ENCODE results near the gene SMIM26. TPM values are rescaled to one million over a fixed set of nuclear protein-coding genes. Genes with fewer than 3 reads are reported as not detected.
A peak's percentile ranks its signal among the peaks of the same experiment; 100 is the strongest.

The SMIM26 gene
- polyA plus RNA-seq, 1 donor = 76.0 TPM

DNA sequence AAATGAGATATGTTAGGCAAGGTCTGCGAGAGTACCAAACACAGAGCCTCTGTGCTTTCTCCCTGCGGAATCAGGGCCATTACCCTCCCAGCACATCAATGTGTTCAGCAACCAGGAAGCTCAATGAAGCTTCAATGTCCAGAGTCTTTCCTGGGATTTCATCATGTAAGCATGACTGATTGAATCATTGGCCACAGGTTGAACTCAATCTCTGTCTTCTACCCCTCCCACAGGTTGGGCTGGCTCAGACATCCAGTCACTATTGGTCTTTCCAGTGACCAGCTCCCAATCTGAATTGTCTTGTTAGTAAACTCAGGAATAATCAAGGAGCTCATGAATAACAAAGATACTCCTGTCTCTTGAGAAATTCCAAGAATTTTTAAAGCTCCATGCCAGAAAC is 17.9 kb downstream of the SMIM26 start:
- no peak for DNase-seq

DNA sequence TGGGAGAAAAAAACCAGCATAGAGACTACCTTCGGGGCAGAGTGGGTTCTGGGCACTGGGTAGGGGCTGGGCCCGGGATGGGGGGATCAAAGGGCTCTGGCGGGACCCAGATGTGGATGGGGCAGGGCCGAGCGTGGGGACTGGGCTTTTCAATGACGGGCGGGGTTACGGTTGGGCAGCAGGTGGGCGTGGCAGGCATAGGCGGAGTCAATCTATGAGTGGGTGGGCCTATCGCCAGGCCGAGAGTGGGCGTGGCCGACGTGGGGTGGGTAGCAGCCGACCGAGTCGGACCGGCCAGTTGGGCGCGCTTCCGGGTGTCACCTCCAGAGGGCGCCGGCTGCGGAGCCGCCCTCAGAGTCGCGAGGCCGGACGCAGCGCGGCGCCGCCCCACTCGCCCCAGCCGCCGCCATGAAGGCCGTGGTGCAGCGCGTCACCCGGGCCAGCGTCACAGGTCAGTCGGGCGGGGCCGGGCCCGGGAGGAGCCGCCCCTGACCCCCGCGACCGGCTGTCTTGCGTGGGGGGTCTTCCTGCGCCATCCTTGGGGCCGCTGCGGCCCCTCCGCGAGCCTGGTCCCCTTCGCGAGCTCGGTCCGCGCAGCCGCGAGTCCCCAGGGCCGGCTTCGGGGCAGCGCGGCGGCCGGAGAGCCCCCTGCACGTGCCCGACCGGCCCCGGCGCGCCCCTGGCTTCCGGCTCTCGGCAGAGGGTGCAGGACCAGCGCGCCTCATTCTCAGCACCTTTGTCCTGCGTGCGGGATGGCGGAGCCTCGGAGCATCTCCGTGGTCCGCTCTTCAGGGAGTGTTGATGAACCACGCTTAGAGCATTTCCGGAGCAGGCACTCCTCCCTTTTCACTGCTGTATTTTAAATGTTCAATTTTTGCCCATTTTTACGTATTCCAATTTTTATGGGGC is 20.7 kb downstream of the SMIM26 start, which contains the start of gene DTD1:
TSS of gene DTD1 (plus strand) at position 390 of the 909 bp plus-strand sequence. CDS start at position 409, 19 bp downstream.
- peak; percentile 81 for DNase-seq

DNA sequence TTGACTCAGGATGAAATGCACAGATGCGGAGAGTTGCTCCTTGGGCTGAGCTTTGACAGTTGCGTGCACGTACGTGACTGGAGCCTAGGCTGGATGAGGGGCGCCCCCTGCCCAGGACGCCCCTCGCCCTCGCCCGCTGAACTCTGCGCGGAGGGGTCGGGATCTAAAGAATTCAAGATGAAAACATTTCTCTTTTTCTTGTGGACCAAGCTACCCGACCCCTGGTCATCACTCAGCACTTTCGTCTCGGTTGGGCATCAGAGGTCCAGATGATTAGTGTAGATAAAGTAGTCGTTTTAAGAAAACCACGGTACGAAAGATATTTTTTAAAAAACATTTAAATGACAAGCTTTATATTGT is 21.3 kb downstream of the SMIM26 start:
- DNase-seq = no peak

DNA sequence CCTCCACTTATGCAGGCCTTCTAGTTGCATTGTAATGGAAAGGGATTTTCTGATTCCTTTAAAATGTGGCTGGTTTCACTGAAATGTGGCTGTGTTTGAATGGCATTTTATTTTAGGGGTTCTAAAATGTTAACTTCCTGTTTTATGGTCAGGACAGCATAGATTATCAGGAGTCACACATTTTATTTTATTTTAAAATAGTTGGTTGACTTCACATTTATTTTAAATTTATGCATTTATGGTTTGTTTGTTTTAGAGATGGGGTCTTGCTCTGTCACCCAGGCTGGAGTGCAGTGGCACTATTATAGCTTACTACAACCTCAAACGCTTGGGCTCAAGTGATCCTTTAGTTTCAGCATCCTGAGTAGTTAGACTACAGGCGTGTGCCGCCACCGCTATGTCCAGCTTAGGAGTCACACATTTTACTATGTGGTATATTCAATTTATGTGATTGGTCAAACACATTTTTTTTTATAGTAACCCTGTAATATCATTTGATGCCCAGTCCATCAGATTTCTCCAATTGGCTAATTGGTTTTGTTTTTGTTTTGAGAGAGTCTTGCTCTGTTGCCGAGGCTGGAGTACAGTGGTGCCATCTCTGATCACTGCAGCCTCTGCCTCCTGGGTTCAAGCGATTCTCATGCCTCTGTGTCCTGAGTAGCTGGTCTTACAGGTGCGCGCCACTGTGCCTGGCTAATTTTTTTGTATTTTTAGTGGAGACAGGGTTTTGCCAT is 22.9 kb downstream of the SMIM26 start:
- no peak for DNase-seq

DNA sequence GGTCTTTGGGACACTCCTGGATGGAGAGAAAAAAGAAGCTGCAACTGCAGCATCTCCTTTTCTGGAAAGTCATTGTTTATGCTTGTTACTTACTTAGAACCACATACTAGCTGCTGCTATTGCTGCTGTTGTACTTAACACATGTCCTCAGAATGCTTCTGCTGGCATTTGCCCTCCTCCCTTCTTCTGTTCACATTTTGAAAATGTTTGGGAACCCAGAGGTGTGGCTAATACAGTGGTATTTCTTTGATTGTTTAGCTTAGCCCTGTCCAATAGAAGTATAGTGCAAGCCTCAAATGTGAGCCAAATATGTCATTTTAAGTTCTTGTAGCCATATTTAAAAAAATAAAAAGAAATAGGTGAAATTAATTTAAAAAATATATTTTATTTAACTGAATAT is 29.0 kb downstream of the SMIM26 start:
- no peak for DNase-seq

DNA sequence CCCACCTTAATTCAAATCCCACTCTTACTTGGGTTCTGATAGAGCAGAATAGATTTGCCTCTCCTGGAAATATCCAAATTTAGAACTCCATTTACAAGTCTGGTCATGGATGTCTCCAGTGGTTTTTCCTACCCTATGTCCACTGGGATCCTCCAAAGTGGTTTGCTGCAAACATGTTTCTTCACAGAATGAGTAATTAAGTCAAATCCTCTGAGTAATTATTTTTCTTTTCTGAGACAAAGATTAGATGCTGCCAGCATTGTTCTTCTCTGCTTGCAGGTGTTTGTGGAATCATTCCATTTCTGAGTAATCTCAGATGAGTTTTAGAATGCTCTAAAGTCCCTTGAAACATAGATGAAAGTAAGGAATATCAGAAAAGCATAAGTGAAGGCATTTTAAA is 42.5 kb downstream of the SMIM26 start:
- DNase-seq = no peak

DNA sequence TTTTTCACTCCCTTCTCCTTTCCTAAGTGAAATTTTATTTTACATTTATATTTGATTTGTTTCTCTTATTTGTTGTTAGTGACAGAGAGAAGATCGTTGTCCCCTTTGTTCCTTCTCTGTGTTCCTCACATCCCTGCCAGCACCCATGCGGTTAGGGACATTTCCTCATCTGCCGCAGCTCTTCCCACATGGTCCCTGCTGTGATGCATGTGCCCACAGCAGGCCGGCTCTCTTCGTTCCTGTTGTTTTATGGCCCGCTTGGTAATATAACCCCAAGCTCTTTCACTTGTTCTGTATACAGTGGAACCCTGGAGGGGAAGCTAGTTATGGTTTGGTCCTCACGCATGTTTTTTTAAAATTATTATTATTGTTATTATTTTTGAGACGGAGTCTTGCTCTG is 44.3 kb downstream of the SMIM26 start:
- no peak for DNase-seq

DNA sequence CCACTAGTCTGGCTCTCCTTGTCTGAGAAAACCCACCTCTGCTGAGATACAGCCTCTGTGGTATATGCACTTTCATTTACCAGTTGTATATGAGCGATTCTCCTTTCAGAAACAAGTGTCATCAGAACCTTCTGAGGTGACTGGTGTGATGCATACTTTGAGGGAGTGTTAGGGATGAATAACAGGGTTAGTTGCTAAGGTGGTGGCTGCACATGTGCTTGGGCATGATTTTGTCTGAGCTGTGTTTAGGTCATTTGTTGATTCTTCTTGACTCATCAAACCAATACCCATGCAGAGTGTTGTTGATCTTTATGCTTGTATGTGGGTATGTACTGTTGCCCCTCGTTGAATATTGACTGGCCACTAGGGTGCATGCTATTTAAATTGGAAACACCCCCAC is 46.3 kb downstream of the SMIM26 start:
- no peak for DNase-seq

DNA sequence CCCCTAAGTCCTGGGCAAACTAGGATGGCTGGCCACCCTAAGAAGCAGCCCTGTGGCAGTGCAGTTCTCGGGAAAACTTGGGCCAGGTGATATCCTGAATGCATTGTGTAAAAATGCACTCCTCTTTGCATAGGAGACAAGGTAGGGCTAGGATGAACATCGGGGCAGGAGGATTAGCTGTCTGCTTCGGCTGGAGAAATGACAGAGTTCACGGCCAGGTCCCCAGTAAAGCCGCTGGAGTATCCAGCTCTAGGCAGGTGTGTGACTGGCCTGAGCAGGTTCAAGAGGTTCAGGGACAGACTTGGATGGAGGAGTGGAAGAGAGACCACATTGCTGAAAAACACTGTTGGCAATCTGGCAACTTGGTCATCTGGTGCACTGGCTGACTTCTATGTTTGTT is 47.0 kb downstream of the SMIM26 start:
- no peak for DNase-seq

DNA sequence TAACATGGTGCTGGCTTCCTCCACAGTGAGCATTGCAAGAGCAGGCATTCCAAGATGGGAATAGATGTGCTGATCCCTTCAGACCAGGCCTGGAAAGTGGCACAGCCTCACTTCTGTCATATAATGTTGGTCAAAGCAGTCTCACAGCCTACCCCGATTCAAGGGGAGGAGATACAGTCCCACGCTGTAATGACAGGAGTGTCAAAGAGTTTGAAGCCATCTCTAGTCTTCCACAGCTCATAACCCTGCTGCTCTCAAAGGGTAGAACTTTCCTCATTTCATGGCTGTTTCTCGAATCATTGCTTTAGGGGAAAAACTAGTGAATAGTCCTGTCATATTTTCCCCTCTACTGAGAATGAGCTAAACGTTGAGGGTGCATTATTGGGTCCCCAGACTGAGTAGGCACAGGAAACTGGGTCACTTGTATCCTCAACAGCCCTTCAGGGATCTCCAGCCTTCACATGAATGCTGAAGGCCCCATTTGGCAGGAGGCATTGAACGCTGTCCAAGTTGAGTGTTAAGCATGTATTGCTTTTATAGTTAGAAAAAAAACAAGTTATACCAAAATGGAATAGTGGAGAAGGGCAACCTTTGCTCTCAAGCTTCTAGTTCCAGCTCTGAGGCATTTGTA is 47.9 kb downstream of the SMIM26 start:
- no peak for DNase-seq

Other genes starting within 250 kb of the SMIM26 start
- 2.1 TPM for gene DZANK1, start 100.4 kb upstream of the SMIM26 start, polyA plus RNA-seq (ENCODE audit: insufficient read length)
- 11.1 TPM for gene POLR3F, start 100.0 kb upstream of the SMIM26 start, polyA plus RNA-seq (ENCODE audit: insufficient read length)
- gene RBBP9, start 70.2 kb upstream of the SMIM26 start, polyA plus RNA-seq (ENCODE audit: insufficient read length) = 9.0 TPM
- gene SEC23B, start 59.5 kb upstream of the SMIM26 start, polyA plus RNA-seq (ENCODE audit: insufficient read length) = 18.2 TPM
- gene DTD1, start 20.6 kb downstream of the SMIM26 start, polyA plus RNA-seq (ENCODE audit: insufficient read length) = 14.0 TPM
- gene SCP2D1, start 246.4 kb downstream of the SMIM26 start, polyA plus RNA-seq (ENCODE audit: insufficient read length) = not detected